Smooth muscle cell (in vitro differentiated cells): ENCODE data around the gene SOX30. TPM values are rescaled to one million over a fixed set of nuclear protein-coding genes. Genes with fewer than 3 reads are reported as not detected.

Experiments used
- DNase-seq: peaks from one replicate; lab custom pipeline; 2025; ENCODE audit not compliant: unreplicated experiment; lab: John Stamatoyannopoulos, UW
- H2AFZ ChIP-seq: fragments of 200-600 bp; sonication (generic); 2 replicates; pipeline ENCODE4 v1.6.0; 2016; ENCODE audit warnings: antibody characterized with exemption, low read depth, mild to moderate bottlenecking
- H3F3A ChIP-seq: fragments of 200-600 bp; sonication (generic); 2 replicates; pipeline ENCODE4 v1.6.0; 2017; ENCODE audit warnings: antibody characterized with exemption, low read depth
- H3K27ac ChIP-seq: fragments of 200-600 bp; sonication (generic); 2 replicates; pipeline ENCODE4 v1.5.1; 2016; ENCODE audit warnings: low read depth, mild to moderate bottlenecking
- H3K27me3 ChIP-seq: fragments of 200-600 bp; sonication (generic); 2 replicates; pipeline ENCODE4 v1.6.1; 2016; ENCODE audit warnings: low read depth, mild to moderate bottlenecking
- H3K36me3 ChIP-seq: fragments of 200-600 bp; sonication (generic); 2 replicates; pipeline ENCODE4 v1.5.1; 2016; ENCODE audit warnings: low read depth
- H3K4me1 ChIP-seq: fragments of 200-600 bp; sonication (generic); 2 replicates; pipeline ENCODE4 v1.5.1; 2016; ENCODE audit warnings: low read depth
- H3K4me2 ChIP-seq: fragments of 200-600 bp; sonication (generic); 2 replicates; pipeline ENCODE4 v1.6.0; 2016; ENCODE audit warnings: mild to moderate bottlenecking
- H3K4me3 ChIP-seq: fragments of 200-600 bp; sonication (generic); 2 replicates; pipeline ENCODE4 v1.5.1; 2016; ENCODE audit warnings: mild to moderate bottlenecking
- H3K79me2 ChIP-seq: fragments of 200-600 bp; sonication (generic); 2 replicates; pipeline ENCODE4 v1.6.0; 2016; ENCODE audit warnings: low read depth, mild to moderate bottlenecking
- H3K9ac ChIP-seq: fragments of 200-600 bp; sonication (generic); 2 replicates; pipeline ENCODE4 v1.6.0; 2016; ENCODE audit warnings: low read depth
- H3K9me3 ChIP-seq: fragments of 200-600 bp; sonication (generic); replicated peaks from 2 replicates; pipeline ENCODE4 v1.5.1; 2016; ENCODE audit warnings: low read depth
- H4K20me1 ChIP-seq: fragments of 200-600 bp; sonication (generic); 2 replicates; pipeline ENCODE4 v1.6.0; 2016; ENCODE audit warnings: low read depth
- WGBS: methylation state at CpG from one replicate; pipeline ENCODE4 v1.1.7; 2016; ENCODE audit warnings: low lambda C conversion rate; 5-methylcytosine and 5-hydroxymethylcytosine counted together
- polyA plus RNA-seq: library from polyadenylated mRNA; unstranded; fragments of >200 nt; fragmentation: Nextera tagmentation; extraction: Ambion mirVana; gene quantifications from 2 replicates; pipeline ENCODE4 v1.2.1, GENCODE V29; 2016
- total RNA-seq: library from RNA; depleted of rRNA; stranded (reverse); fragments of >200 nt; gene quantifications from 2 replicates; pipeline ENCODE4 v1.2.3, GENCODE V29; 2014
- TF ChIP-seq, protein P1 (sequence below): fragments of 200-600 bp; sonication (generic); IDR thresholded peaks from 2 replicates; pipeline ENCODE4 v1.5.1; 2017; ENCODE audit warnings: borderline replicate concordance, mild to moderate bottlenecking, antibody characterized with exemption; ENCODE audit not compliant: insufficient read depth, poor library complexity, severe bottlenecking

Gene SOX30
- total and polyA plus RNA-seq, 2 experiments from 2014 or later: 0.38 to 1.5 TPM

DNA sequence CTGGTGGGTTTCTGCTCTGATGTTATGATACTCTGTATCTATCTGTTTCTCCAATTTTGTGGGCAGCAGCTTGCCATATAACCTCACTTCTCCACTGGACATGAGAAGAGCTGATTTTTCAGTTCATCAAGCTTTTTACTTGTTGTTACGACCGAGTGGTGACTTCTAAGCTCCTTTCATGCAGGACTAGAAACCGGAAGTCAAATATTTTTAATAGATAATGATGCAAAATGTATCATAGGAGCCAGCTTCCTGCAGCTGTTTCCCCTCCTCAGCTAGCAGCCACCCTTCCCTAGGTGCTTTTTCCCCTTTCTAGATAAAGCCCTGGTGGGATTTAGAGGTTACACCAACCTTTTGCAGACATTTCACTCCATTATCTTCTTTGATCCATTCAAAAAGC is 59.6 kb downstream of the SOX30 start:
- H3K4me1 ChIP-seq: peaks cover 8% of the 10 kb centered on the region
- no peak overlapping the region for H3K4me3 ChIP-seq
- H3K4me2 ChIP-seq: peak overlapping the region; percentile 13
- no peak for DNase-seq
- TF ChIP-seq, protein P1, sequence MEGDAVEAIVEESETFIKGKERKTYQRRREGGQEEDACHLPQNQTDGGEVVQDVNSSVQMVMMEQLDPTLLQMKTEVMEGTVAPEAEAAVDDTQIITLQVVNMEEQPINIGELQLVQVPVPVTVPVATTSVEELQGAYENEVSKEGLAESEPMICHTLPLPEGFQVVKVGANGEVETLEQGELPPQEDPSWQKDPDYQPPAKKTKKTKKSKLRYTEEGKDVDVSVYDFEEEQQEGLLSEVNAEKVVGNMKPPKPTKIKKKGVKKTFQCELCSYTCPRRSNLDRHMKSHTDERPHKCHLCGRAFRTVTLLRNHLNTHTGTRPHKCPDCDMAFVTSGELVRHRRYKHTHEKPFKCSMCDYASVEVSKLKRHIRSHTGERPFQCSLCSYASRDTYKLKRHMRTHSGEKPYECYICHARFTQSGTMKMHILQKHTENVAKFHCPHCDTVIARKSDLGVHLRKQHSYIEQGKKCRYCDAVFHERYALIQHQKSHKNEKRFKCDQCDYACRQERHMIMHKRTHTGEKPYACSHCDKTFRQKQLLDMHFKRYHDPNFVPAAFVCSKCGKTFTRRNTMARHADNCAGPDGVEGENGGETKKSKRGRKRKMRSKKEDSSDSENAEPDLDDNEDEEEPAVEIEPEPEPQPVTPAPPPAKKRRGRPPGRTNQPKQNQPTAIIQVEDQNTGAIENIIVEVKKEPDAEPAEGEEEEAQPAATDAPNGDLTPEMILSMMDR: no peak
- no peak overlapping the region for H2AFZ ChIP-seq
- no peaks in the 10 kb centered on the region for H3K36me3 ChIP-seq
- WGBS: 88% methylated on average over 3 of the region's 3 CpGs
- H3K27me3 ChIP-seq: no peaks in the 10 kb centered on the region
- H3K9ac ChIP-seq: no peak overlapping the region
- H3K79me2 ChIP-seq: no peaks in the 10 kb centered on the region
- H4K20me1 ChIP-seq: no peaks in the 10 kb centered on the region
- H3F3A ChIP-seq: no peaks in the 10 kb centered on the region
- H3K27ac ChIP-seq: no peak overlapping the region
- H3K9me3 ChIP-seq: no peaks in the 10 kb centered on the region

DNA sequence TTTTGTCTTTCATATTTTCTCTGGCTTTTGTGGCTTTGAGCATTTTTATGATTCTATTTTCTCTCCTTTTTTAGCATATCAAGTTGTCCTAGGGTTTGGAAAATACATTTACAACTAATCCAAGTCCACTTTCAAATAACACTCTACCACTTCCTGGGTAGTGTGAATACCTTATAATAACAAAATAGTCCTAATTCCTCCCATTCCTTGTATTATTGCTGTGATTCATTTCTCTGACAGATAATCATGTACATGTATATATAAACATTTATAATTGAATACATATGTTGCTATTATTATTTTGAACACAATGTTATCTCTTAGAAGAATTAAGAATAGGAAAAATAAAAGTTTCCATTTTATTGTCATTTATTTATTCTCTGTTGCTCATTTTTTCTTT is 61.8 kb downstream of the SOX30 start:
- Histone ChIP-seq H3K9me3 (no peaks in the 10 kb centered on the region), H3K4me3 (no peak overlapping the region), H3K4me2 (no peak overlapping the region), H3K79me2 (no peaks in the 10 kb centered on the region), H3K9ac (no peak overlapping the region), H3K27ac (no peak overlapping the region), H3K4me1 (peaks cover 8% of the 10 kb centered on the region), H2AFZ (no peak overlapping the region), H3F3A (no peaks in the 10 kb centered on the region), H4K20me1 (no peaks in the 10 kb centered on the region), H3K27me3 (no peaks in the 10 kb centered on the region), H3K36me3 (no peaks in the 10 kb centered on the region)
- TF ChIP-seq, protein P1: no peak
- no peak for DNase-seq

DNA sequence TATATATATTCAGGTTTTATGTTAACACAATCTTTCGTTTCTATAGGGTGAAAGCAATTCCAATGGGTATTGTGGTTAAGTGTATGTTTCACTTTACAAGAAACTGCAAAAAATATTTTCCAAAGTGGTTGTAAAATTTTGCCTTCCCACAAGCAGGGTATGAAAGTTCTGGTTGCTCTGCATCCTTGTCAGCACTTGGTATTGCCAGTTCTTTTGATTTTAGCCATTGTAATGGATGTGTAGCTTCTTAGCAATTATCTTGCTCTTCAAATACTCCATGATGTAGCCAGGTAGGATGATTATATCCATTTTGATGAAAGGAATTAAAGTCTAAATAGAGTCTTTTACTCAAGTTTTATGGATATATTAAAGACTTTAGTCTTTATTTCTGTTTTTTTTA is 67.6 kb downstream of the SOX30 start:
- Histone ChIP-seq H2AFZ (no peak overlapping the region), H3K79me2 (no peaks in the 10 kb centered on the region), H3K36me3 (no peaks in the 10 kb centered on the region), H3K4me3 (no peak overlapping the region), H3K9me3 (no peaks in the 10 kb centered on the region), H3K27ac (no peak overlapping the region), H3K4me2 (no peak overlapping the region), H4K20me1 (no peaks in the 10 kb centered on the region), H3F3A (no peaks in the 10 kb centered on the region), H3K27me3 (no peaks in the 10 kb centered on the region), H3K9ac (no peak overlapping the region), H3K4me1 (no peaks in the 10 kb centered on the region)
- no peak for DNase-seq
- 79% methylated on average over 1 of the region's 1 CpG for WGBS
- TF ChIP-seq, protein P1: no peak

DNA sequence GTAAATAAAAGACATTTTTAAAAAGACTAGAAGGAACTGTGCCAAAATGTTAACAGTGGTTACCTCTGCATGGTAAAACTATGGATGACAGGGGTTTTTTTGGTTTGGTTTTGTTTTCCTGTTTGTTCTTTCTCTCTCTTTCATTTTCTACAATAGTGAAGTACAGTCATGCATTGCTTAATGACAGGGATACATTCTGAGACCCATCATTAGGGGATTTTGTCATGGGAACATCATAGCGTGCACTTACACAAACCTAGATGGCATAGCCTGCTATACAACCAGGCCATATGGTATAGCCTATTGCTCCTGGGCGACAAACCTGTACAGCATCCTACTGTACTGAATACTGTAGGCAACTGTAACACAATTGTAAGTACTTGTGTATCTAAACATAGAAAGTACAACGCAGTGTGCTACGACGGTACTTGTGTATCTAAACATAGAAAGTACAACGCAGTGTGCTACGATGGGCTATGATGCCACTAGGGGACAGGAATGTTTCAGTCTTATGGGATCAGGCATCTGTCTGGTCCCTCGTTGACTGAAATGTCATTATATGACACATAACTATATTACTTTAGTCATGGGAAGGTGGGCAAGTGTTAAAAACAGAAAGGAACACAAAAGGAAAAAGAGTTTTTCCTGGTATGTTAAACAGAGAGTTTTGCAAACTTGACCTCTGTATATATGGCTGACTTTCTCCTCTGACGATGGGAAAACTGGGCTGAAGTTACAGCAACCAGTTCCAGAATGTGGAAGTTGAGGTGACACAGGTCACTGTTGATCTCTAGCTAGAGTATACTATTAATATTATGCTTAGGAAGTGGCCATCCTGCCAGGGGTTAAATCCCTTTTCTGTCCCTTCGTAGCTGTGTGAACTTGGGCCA is 69.3 kb downstream of the SOX30 start:
- Histone ChIP-seq H3F3A (no peaks in the 10 kb centered on the region), H3K4me1 (no peaks in the 10 kb centered on the region), H4K20me1 (no peaks in the 10 kb centered on the region), H3K27ac (no peak overlapping the region), H3K9ac (no peak overlapping the region), H3K79me2 (no peaks in the 10 kb centered on the region), H3K4me2 (no peak overlapping the region), H3K27me3 (no peaks in the 10 kb centered on the region), H2AFZ (no peak overlapping the region), H3K9me3 (no peaks in the 10 kb centered on the region), H3K4me3 (no peak overlapping the region), H3K36me3 (no peaks in the 10 kb centered on the region)
- 87% methylated on average over 10 of the region's 10 CpGs for WGBS
- DNase-seq: no peak
- TF ChIP-seq, protein P1: no peak
